SW480 (cell line): ENCODE results near the gene CUBN.

Source experiments
- DNase-seq: peaks from one replicate; pipeline ENCODE4 v3.0.0-alpha.2; 2016; ENCODE audit warnings: low spot score

Gene CUBN

GRCh38 chr10:17140386-17140761 lies 10.8 kb upstream of the CUBN start:
- no peak for DNase-seq

- DNase-seq, result no peak
Measured at GRCh38 chr10:17138460-17139042, 8.9 kb upstream of the CUBN start.

- DNase-seq, result peak; percentile 22
Measured at GRCh38 chr10:17134737-17135260, 5.2 kb upstream of the CUBN start.

GRCh38 chr10:17134282-17134681 lies 4.7 kb upstream of the CUBN start:
- peak; percentile 9 for DNase-seq

GRCh38 chr10:17128261-17128660 lies 1.4 kb downstream of the CUBN start:
- no peak for DNase-seq

GRCh38 chr10:17126327-17126726 lies 3.3 kb downstream of the CUBN start:
- DNase-seq, result no peak

GRCh38 chr10:17125206-17125893 lies 4.3 kb downstream of the CUBN start:
- DNase-seq, result no peak

GRCh38 chr10:17123961-17124360 lies 5.7 kb downstream of the CUBN start:
- DNase-seq, result peak; percentile 53

GRCh38 chr10:17122726-17123661 lies 6.6 kb downstream of the CUBN start:
- peak; percentile 21 for DNase-seq

- no peak for DNase-seq
Measured at GRCh38 chr10:17122052-17122451, 7.6 kb downstream of the CUBN start.

GRCh38 chr10:17120694-17121093 lies 8.9 kb downstream of the CUBN start:
- no peak for DNase-seq

GRCh38 chr10:17119845-17120244 lies 9.8 kb downstream of the CUBN start:
- no peak for DNase-seq

GRCh38 chr10:17116193-17116592 lies 13.4 kb downstream of the CUBN start:
- DNase-seq, result no peak

- peak; percentile 58 for DNase-seq
Measured at GRCh38 chr10:17115683-17116082, 13.9 kb downstream of the CUBN start.

GRCh38 chr10:17114878-17115444 lies 14.7 kb downstream of the CUBN start:
- peak; percentile 18 for DNase-seq

GRCh38 chr10:17113889-17114540 lies 15.6 kb downstream of the CUBN start:
- no peak for DNase-seq

GRCh38 chr10:17113346-17113745 lies 16.3 kb downstream of the CUBN start:
- DNase-seq, result no peak

- no peak for DNase-seq
Measured at GRCh38 chr10:17112566-17112965, 17.0 kb downstream of the CUBN start.

- peak; percentile 31 for DNase-seq
Measured at GRCh38 chr10:17109475-17110207, 20.0 kb downstream of the CUBN start.

GRCh38 chr10:17109046-17109445 lies 20.6 kb downstream of the CUBN start:
- no peak for DNase-seq

- no peak for DNase-seq
Measured at GRCh38 chr10:17106991-17107390, 22.6 kb downstream of the CUBN start.
